Astrocyte of the spinal cord (primary cell): Measurements from ENCODE around the gene MAP4K4.
"Not testable (repeated sequence)": the region's sequence is repeated elsewhere in the genome, so short reads cannot be mapped to it uniquely, and the experiment has no call there.

Experiments used
- DNase-seq: peaks from one replicate; pipeline ENCODE4 v3.0.0; 2011; ENCODE audit warnings: low read depth, low spot score
- H3K4me3 ChIP-seq: 2 replicates; pipeline ENCODE4 v1.5.1; 2011; ENCODE audit warnings: low read depth, mild to moderate bottlenecking, low read length, moderate library complexity
- CTCF ChIP-seq: IDR thresholded peaks from 2 replicates; pipeline ENCODE4 v1.5.1; 2012; ENCODE audit warnings: low read depth, mild to moderate bottlenecking, low read length, inconsistent platforms
- in situ Hi-C: cut with HindIII; loops from 2 replicates; pipeline ENCODE4 v1.10.0; 2017; ENCODE audit warnings: low sequenced_read_pairs

The MAP4K4 gene

GRCh38 chr2:101921319-101921952 is 223.9 kb downstream of the MAP4K4 start:
- in situ Hi-C loops: no loop called here
- H3K4me3 ChIP-seq: no peak overlapping the region
- TF ChIP-seq CTCF: no peak
- no peak for DNase-seq

- TF ChIP-seq CTCF: no peak
- in situ Hi-C loops: no loop called here
- DNase-seq: no peak
- H3K4me3 ChIP-seq: no peak overlapping the region
Observed at GRCh38 chr2:101921953-101922325, 224.4 kb downstream of the MAP4K4 start.

- in situ Hi-C loops, DNase-seq, H3K4me3 ChIP-seq: not testable (repeated sequence)
Observed at GRCh38 chr2:101924311-101924710, 226.8 kb downstream of the MAP4K4 start.

GRCh38 chr2:101930019-101930418 is 232.5 kb downstream of the MAP4K4 start:
- no peak overlapping the region for H3K4me3 ChIP-seq
- TF ChIP-seq CTCF: no peak
- DNase-seq: no peak
- in situ Hi-C loops: no loop called here

- DNase-seq: no peak
Observed at GRCh38 chr2:101930847-101931246, 233.3 kb downstream of the MAP4K4 start.

GRCh38 chr2:101931402-101931801 is 233.9 kb downstream of the MAP4K4 start:
- in situ Hi-C loops: no loop called here
- no peak for TF ChIP-seq CTCF
- no peak overlapping the region for H3K4me3 ChIP-seq
- DNase-seq: no peak

More at GRCh38 chr2:101930847-101931246, 233.3 kb downstream of the MAP4K4 start:
- in situ Hi-C loops: no loop called here
- no peak for TF ChIP-seq CTCF
- H3K4me3 ChIP-seq: no peak overlapping the region

- DNase-seq, H3K4me3 ChIP-seq, in situ Hi-C loops: not testable (repeated sequence)
Observed at GRCh38 chr2:101935764-101936163, 238.3 kb downstream of the MAP4K4 start.

- DNase-seq: no peak
- in situ Hi-C loops: no loop called here
- no peak overlapping the region for H3K4me3 ChIP-seq
- TF ChIP-seq CTCF: no peak
Observed at GRCh38 chr2:101942851-101943250, 245.3 kb downstream of the MAP4K4 start.
